Neural crest cell (in vitro differentiated cells): ENCODE data around the gene TSPAN18. TPM values are rescaled to one million over a fixed set of nuclear protein-coding genes. Genes with fewer than 3 reads are reported as not detected.

ENCODE experiments used
- DNase-seq: peaks from one replicate; pipeline ENCODE4 v3.0.0; 2021; ENCODE audit warnings: low read depth, mixed read lengths, low spot score
- H3K27ac Mint-ChIP-seq: one replicate; pipeline ENCODE4 v1.8.0; 2021; ENCODE audit warnings: mild to moderate bottlenecking, mixed read lengths; ENCODE audit not compliant: unreplicated experiment
- H3K27me3 Mint-ChIP-seq: 2 replicates; pipeline ENCODE4 v1.8.0; 2021; ENCODE audit warnings: low read depth, mild to moderate bottlenecking, mixed read lengths
- H3K36me3 Mint-ChIP-seq: 2 replicates; pipeline ENCODE4 v1.8.0; 2021; ENCODE audit warnings: low read depth, mild to moderate bottlenecking, mixed read lengths
- H3K4me1 Mint-ChIP-seq: 2 replicates; pipeline ENCODE4 v1.8.0; 2021; ENCODE audit warnings: mixed read lengths
- H3K4me3 Mint-ChIP-seq: one replicate; pipeline ENCODE4 v1.8.0; 2021; ENCODE audit warnings: mild to moderate bottlenecking, mixed read lengths
- H3K9me3 Mint-ChIP-seq: 2 replicates; pipeline ENCODE4 v1.8.0; 2021; ENCODE audit warnings: mixed read lengths
- total RNA-seq: library from RNA; stranded (reverse); gene quantifications from 2 replicates; pipeline ENCODE4 v1.2.1, GENCODE V29; 2021
- TF ChIP-seq, protein P1 (sequence below): fragments of 200-600 bp; sonication (generic); conservative IDR thresholded peaks from 2 replicates; pipeline ENCODE4 v1.5.0; 2021; ENCODE audit warnings: antibody characterized with exemption, mild to moderate bottlenecking

TSPAN18 gene
- total RNA-seq, 1 donor from 2014 or later: 125 TPM

DNA sequence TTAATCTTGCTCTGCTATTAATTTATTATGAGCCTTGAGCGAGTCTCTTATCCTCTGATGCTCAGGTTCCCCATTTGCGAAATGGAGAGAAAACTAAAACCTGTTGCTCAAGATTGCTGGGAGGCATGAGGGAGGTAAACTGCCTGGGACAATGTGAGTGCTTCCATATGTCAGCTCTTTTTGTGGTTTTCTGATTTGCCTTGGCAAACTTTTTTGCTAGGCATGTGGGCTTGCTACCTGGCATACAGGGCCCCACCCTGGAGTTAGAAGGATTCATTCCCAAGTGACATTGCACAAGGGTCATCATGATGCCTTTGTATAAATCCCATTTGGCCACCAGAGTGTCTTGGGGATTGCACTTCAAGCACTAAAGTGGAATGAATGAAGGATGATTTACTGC lies 22.4 kb downstream of the TSPAN18 start:
- no peak overlapping the region for H3K4me3 Mint-ChIP-seq
- H3K9me3 Mint-ChIP-seq: no peaks in the 10 kb centered on the region
- H3K4me1 Mint-ChIP-seq: peaks cover 52% of the 10 kb centered on the region
- TF ChIP-seq, protein P1, sequence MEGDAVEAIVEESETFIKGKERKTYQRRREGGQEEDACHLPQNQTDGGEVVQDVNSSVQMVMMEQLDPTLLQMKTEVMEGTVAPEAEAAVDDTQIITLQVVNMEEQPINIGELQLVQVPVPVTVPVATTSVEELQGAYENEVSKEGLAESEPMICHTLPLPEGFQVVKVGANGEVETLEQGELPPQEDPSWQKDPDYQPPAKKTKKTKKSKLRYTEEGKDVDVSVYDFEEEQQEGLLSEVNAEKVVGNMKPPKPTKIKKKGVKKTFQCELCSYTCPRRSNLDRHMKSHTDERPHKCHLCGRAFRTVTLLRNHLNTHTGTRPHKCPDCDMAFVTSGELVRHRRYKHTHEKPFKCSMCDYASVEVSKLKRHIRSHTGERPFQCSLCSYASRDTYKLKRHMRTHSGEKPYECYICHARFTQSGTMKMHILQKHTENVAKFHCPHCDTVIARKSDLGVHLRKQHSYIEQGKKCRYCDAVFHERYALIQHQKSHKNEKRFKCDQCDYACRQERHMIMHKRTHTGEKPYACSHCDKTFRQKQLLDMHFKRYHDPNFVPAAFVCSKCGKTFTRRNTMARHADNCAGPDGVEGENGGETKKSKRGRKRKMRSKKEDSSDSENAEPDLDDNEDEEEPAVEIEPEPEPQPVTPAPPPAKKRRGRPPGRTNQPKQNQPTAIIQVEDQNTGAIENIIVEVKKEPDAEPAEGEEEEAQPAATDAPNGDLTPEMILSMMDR: no peak
- H3K27ac Mint-ChIP-seq: no peak overlapping the region
- H3K27me3 Mint-ChIP-seq: no peaks in the 10 kb centered on the region
- H3K36me3 Mint-ChIP-seq: peaks cover 5% of the 10 kb centered on the region
- DNase-seq: no peak

DNA sequence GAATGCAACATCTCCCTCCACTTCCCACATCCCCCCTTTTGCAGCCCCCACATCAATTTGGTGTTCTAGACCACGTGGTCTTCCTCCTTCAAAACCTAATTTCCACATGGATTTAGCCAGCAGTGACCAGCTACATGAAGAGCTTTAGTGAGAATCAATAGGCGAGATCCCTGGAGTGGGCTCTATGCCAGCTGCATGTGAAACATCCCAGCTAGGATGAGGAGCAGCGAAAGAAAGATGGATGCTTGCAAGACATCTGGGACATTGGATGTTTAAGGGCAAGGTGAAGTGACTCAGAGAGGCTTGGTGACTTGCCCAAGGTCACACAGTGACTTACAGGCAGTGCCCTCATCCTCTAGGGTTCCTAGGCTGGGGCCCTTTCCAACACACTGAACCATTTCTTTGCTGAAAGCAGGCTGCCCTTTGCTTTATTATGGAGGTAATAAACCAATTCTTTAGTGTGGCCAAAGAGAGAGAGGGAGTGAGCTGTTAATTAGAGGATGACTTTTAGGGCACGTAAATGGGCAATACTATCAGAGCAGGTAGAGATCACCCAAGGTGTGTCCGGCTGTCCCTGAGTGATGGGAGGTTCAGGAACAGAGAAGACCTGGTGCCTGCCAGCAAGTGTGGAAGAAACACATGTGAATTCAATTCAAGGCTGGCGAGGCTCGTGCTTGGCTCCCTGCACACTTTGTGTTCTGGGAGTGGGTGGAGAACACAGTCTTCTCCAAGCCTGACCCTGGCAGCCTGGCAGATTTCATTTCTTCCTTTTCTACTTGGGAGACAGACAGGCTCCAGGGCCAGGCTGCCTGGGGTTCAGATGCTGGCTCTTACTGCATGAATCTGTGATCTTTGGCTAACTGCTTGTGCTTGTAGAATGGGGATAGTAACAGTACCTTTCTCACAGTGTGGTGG lies 24.0 kb downstream of the TSPAN18 start:
- no peaks in the 10 kb centered on the region for H3K27me3 Mint-ChIP-seq
- peaks cover 44% of the 10 kb centered on the region for H3K4me1 Mint-ChIP-seq

DNA sequence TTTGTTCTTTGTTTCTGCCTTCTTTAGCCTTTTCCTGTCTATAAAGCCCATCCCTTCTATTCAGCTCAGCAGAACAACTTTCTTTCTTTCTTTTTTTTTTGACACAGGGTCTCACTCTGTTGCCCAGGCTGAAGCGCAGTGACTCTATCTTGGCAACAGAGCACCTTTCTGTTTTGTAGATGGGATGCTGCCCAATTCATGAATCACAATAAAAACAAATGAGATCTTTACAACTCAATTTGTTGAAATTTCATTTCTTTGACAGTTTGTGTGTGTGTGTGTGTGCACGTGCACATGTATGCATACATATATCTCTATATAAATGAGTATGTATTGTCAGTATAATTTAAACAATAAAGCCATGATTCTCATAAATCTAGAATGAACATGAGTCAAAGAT lies 25.5 kb downstream of the TSPAN18 start:
- H3K27ac Mint-ChIP-seq: no peak overlapping the region
- H3K9me3 Mint-ChIP-seq: no peaks in the 10 kb centered on the region
- TF ChIP-seq, protein P1: no peak
- H3K36me3 Mint-ChIP-seq: peaks cover 5% of the 10 kb centered on the region
- no peaks in the 10 kb centered on the region for H3K27me3 Mint-ChIP-seq
- no peak overlapping the region for H3K4me3 Mint-ChIP-seq
- peaks cover 49% of the 10 kb centered on the region for H3K4me1 Mint-ChIP-seq
- no peak for DNase-seq

More for the DNA sequence above, 24.0 kb downstream of the TSPAN18 start:
- DNase-seq: no peak
- TF ChIP-seq, protein P1: no peak
- H3K4me3 Mint-ChIP-seq: no peak overlapping the region
- peaks cover 5% of the 10 kb centered on the region for H3K36me3 Mint-ChIP-seq
- H3K9me3 Mint-ChIP-seq: no peaks in the 10 kb centered on the region
- H3K27ac Mint-ChIP-seq: no peak overlapping the region

DNA sequence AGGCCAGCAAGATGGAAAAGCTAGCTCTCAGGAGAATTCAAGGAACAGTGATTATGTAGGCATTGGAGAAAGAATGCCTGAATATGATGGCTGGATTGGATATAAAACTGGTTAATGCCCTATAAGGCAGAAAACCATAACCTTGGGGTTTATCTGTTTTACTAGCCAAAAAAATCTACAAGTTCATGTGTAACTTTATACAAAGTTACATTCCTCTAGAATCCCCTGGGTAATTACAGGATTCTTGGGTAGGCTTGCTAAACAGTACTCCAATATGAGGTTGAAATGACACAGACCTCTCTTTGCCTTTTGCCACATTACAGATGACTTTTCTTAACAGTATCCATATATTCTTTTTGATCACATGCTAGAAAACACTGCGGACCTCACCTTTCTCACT lies 26.0 kb downstream of the TSPAN18 start:
- Mint-ChIP-seq H3K27ac (no peak overlapping the region), H3K9me3 (no peaks in the 10 kb centered on the region), H3K36me3 (peaks cover 5% of the 10 kb centered on the region), H3K27me3 (no peaks in the 10 kb centered on the region), H3K4me1 (peaks cover 49% of the 10 kb centered on the region), H3K4me3 (no peak overlapping the region)
- DNase-seq: no peak
- TF ChIP-seq, protein P1: no peak

- peaks cover 43% of the 10 kb centered on the region for H3K4me1 Mint-ChIP-seq
- TF ChIP-seq, protein P1: no peak
- peaks cover 14% of the 10 kb centered on the region for H3K36me3 Mint-ChIP-seq
- no peak for DNase-seq
- H3K4me3 Mint-ChIP-seq: no peak overlapping the region
- H3K27ac Mint-ChIP-seq: no peak overlapping the region
- H3K27me3 Mint-ChIP-seq: no peaks in the 10 kb centered on the region
- H3K9me3 Mint-ChIP-seq: peaks cover 3% of the 10 kb centered on the region
Observed at GRCh38 chr11:44753961-44754645, 27.3 kb downstream of the TSPAN18 start.
